GM21515 (cell line): Measurements from ENCODE around the gene SUFU.

ENCODE experiments used
- ATAC-seq: cut with Tn5 transposase; IDR thresholded peaks from one replicate; pipeline ENCODE4 v1.9.1; 2021; ENCODE audit not compliant: unreplicated experiment

The SUFU gene

GRCh38 chr10:102632394-102633111 is 128.8 kb downstream of the SUFU start:
- ATAC-seq: no peak

- ATAC-seq: no peak
These were observed 129.5 kb downstream of the SUFU start for GRCh38 chr10:102633287-102633686.

GRCh38 chr10:102633848-102634247 is 130.1 kb downstream of the SUFU start:
- ATAC-seq: no peak

- no peak for ATAC-seq
These were observed 130.9 kb downstream of the SUFU start for GRCh38 chr10:102634686-102635085.

GRCh38 chr10:102635377-102635776 is 131.6 kb downstream of the SUFU start:
- no peak for ATAC-seq

- no peak for ATAC-seq
These were observed 135.8 kb downstream of the SUFU start for GRCh38 chr10:102639537-102639936.

- no peak for ATAC-seq
These were observed 137.6 kb downstream of the SUFU start for GRCh38 chr10:102641402-102641801.

GRCh38 chr10:102641880-102642735 is 138.3 kb downstream of the SUFU start:
- ATAC-seq: peak; percentile 45

- no peak for ATAC-seq
These were observed 139.1 kb downstream of the SUFU start for GRCh38 chr10:102642736-102643335.

GRCh38 chr10:102643336-102644065 is 139.7 kb downstream of the SUFU start:
- ATAC-seq: no peak

- no peak for ATAC-seq
These were observed 140.4 kb downstream of the SUFU start, which contains the start of gene TRIM8 for GRCh38 chr10:102644066-102644645. Gene TRIM8, plus strand, starts transcription at chr10:102644479. Its CDS starts 139 bp downstream, at chr10:102644618.

GRCh38 chr10:102644646-102645387 is 141.0 kb downstream of the SUFU start:
- ATAC-seq: no peak

GRCh38 chr10:102645388-102645740 is 141.6 kb downstream of the SUFU start:
- no peak for ATAC-seq

GRCh38 chr10:102645741-102646609 is 142.2 kb downstream of the SUFU start:
- ATAC-seq: peak; percentile 25

- ATAC-seq: no peak
These were observed 143.1 kb downstream of the SUFU start for GRCh38 chr10:102646610-102647442.

GRCh38 chr10:102647443-102648268 is 143.9 kb downstream of the SUFU start:
- ATAC-seq: no peak

GRCh38 chr10:102648269-102648888 is 144.6 kb downstream of the SUFU start:
- no peak for ATAC-seq
